K562 (cell line): ENCODE measurements around the gene NRARP. TPM values are rescaled to one million over a fixed set of nuclear protein-coding genes. Genes with fewer than 3 reads are reported as not detected.
A peak's percentile ranks its signal among the peaks of the same experiment; 100 is the strongest.

Experiments
- EWSR1 ChIP-seq: fragments of 450-650 bp; IDR thresholded peaks from 2 replicates; pipeline ENCODE4 v1.6.1; 2018; ENCODE audit warnings: borderline replicate concordance, mild to moderate bottlenecking, low read depth, moderate library complexity; ENCODE audit not compliant: partially characterized antibody
- HMG20A ChIP-seq: fragments of 450-650 bp; formaldehyde crosslinking; conservative IDR thresholded peaks from 2 replicates; pipeline ENCODE4 v1.4.0; 2020; ENCODE audit warnings: mild to moderate bottlenecking, mixed read lengths
- RAD51 ChIP-seq: fragments of 450-650 bp; IDR thresholded peaks from 2 replicates; pipeline ENCODE4 v1.7.1; 2016; ENCODE audit warnings: low read depth, mild to moderate bottlenecking, borderline replicate concordance
- SMAD1 ChIP-seq: fragments of 150-350 bp; IDR thresholded peaks from 2 replicates; pipeline ENCODE4 v1.6.1; 2014; ENCODE audit warnings: low read length, low read depth; ENCODE audit not compliant: partially characterized antibody
- TFAP4 ChIP-seq: sonication (generic); formaldehyde crosslinking; IDR thresholded peaks from 2 replicates; pipeline ENCODE4 v1.8.0; 2022; ENCODE audit warnings: missing genetic modification reagents, mild to moderate bottlenecking, moderate library complexity, borderline replicate concordance
- ZBTB8A ChIP-seq: fragments of 450-650 bp; IDR thresholded peaks from 2 replicates; pipeline ENCODE4 v1.6.1; 2018; ENCODE audit warnings: mild to moderate bottlenecking, moderate library complexity; ENCODE audit not compliant: partially characterized antibody
- ZNF766 ChIP-seq: fragments of 200-800 bp; sonication (Bioruptor generic); conservative IDR thresholded peaks from 2 replicates; pipeline ENCODE4 v1.6.1; 2016; ENCODE audit warnings: missing genetic modification characterization, missing compliant biosample characterization
- polyA plus RNA-seq, 8 experiments: library from polyadenylated mRNA; depleted of rRNA in 4 of 8; stranded (reverse) in 5 of 8; unstranded in 3 of 8; fragments of >200 nt; fragmentation: Nextera tagmentation in 2 of 8; fragmentation: Illumina TruSeq in 1 of 8; extraction: Ambion mirVana in 2 of 8; extraction: Trizol in 1 of 8; gene quantifications; 2 replicates each; pipeline versions ENCODE4 v1.2.1 to v1.2.3, GENCODE V29; 2011 to 2014; ENCODE audit warnings: inconsistent platforms in 1 of 8, missing spikeins in 1 of 8
- total RNA-seq, 7 experiments: library from RNA; depleted of rRNA in 6 of 7; stranded (reverse); fragments of >200 nt in 6 of 7; fragmentation: Illumina TruSeq in 2 of 7; extraction: Trizol in 2 of 7; gene quantifications; 2 replicates each; pipeline versions ENCODE4 v1.2.1 to v1.2.3, GENCODE V29; 2011 to 2021; ENCODE audit warnings: low replicate concordance in 1 of 7

Gene NRARP
- total and polyA plus RNA-seq, 9 of the 15 experiments (the other 6 are each of a cell fraction or from before 2014, with no cell fraction given), result 2.0 to 24.5 (median 7.2) TPM; not detected in 2

- no peak for TF ChIP-seq SMAD1
- no peak for TF ChIP-seq EWSR1
- no peak for TF ChIP-seq ZNF766
- no peak for TF ChIP-seq HMG20A (CRISPR knock-in tag)
- peak; percentile 69; the same call in 1 of the 2 replicates for TF ChIP-seq TFAP4 (CRISPR knock-in tag)
- TF ChIP-seq ZBTB8A, result no peak
- TF ChIP-seq RAD51, result no peak
Observed at GRCh38 chr9:137253717-137254623, 48.1 kb downstream of the NRARP start (continued).
